Stimulated activated CD8-positive, alpha-beta memory T cell treated with anti-CD3 and anti-CD28 coated beads, Interleukin-7, amount 100 ng/mL, for 48 hours (primary cell): Measurements from ENCODE around the gene MVD.
"Not testable (repeated sequence)": the region's sequence is repeated elsewhere in the genome, so short reads cannot be mapped to it uniquely, and the experiment has no call there.

Experiments
- DNase-seq, 2 donors: peaks; one replicate each; pipeline ENCODE4 v3.0.0-alpha.2; 2020; ENCODE audit warnings: low read depth in 1 of 2; ENCODE audit errors: extremely low read depth in 1 of 2

Gene MVD

GRCh38 chr16:88681709-88682451, 19.0 kb upstream of the MVD start:
- peak in 1 of 2 donors; percentile 81 for DNase-seq

GRCh38 chr16:88681084-88681680, 18.3 kb upstream of the MVD start:
- no peak for DNase-seq

- DNase-seq = no peak
Measured at GRCh38 chr16:88680554-88681083, 17.7 kb upstream of the MVD start.

- DNase-seq = no peak
Measured at GRCh38 chr16:88678224-88678979, 15.5 kb upstream of the MVD start.

GRCh38 chr16:88677721-88678120, 14.8 kb upstream of the MVD start:
- DNase-seq = no peak

GRCh38 chr16:88676502-88677242, 13.8 kb upstream of the MVD start:
- no peak for DNase-seq

- no peak for DNase-seq
Measured at GRCh38 chr16:88673716-88674379, 11.0 kb upstream of the MVD start.

GRCh38 chr16:88672776-88673175, 9.9 kb upstream of the MVD start:
- DNase-seq = no peak

- no peak for DNase-seq
Measured at GRCh38 chr16:88671806-88672205, 8.9 kb upstream of the MVD start.

GRCh38 chr16:88669980-88670379, 7.1 kb upstream of the MVD start:
- DNase-seq = no peak

- DNase-seq = not testable (repeated sequence)
Measured at GRCh38 chr16:88669493-88669892, 6.6 kb upstream of the MVD start.

GRCh38 chr16:88667461-88667860, 4.6 kb upstream of the MVD start:
- no peak for DNase-seq

- no peak for DNase-seq
Measured at GRCh38 chr16:88665570-88665969, 2.7 kb upstream of the MVD start.

GRCh38 chr16:88665148-88665547, 2.3 kb upstream of the MVD start:
- no peak for DNase-seq

- no peak for DNase-seq
Measured at GRCh38 chr16:88662222-88662842, 559 bp downstream of the MVD start.

GRCh38 chr16:88661468-88661867, 1.4 kb downstream of the MVD start:
- no peak for DNase-seq

- no peak for DNase-seq
Measured at GRCh38 chr16:88659160-88659559, 3.7 kb downstream of the MVD start.

GRCh38 chr16:88658714-88659113, 4.2 kb downstream of the MVD start:
- DNase-seq = no peak

GRCh38 chr16:88657371-88657770, 5.5 kb downstream of the MVD start:
- no peak for DNase-seq
